ENCODE data around the gene NEK1. TPM values are rescaled to one million over a fixed set of nuclear protein-coding genes. Genes with fewer than 3 reads are reported as not detected.
A peak's percentile ranks its signal among the peaks of the same experiment; 100 is the strongest.

NEK1 gene
- total and polyA plus RNA-seq, 8 donors: 2.1 to 8.3 (median 4.1) TPM

DNA sequence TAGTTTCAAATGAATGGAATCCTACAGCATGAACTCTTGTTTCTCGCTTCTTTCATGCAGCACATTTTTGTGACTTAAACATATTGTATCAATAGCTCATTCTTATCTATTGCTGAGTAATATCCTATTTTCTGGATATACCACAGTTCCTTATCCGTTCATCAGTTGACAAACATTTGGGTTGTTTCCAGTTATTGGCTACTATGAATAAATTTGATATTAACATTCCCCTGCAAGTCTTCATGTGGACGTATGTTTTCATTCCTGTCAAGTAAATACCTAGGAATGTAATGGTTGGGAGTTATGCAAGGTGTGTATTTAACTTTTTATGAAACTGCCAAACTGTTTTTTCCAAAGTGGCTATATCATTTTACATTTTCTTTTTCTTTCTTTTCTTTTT is 227.6 kb downstream of the NEK1 start:
- TF ChIP-seq, protein P1, sequence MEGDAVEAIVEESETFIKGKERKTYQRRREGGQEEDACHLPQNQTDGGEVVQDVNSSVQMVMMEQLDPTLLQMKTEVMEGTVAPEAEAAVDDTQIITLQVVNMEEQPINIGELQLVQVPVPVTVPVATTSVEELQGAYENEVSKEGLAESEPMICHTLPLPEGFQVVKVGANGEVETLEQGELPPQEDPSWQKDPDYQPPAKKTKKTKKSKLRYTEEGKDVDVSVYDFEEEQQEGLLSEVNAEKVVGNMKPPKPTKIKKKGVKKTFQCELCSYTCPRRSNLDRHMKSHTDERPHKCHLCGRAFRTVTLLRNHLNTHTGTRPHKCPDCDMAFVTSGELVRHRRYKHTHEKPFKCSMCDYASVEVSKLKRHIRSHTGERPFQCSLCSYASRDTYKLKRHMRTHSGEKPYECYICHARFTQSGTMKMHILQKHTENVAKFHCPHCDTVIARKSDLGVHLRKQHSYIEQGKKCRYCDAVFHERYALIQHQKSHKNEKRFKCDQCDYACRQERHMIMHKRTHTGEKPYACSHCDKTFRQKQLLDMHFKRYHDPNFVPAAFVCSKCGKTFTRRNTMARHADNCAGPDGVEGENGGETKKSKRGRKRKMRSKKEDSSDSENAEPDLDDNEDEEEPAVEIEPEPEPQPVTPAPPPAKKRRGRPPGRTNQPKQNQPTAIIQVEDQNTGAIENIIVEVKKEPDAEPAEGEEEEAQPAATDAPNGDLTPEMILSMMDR (IDR thresholded peaks at IDR 0.05): no peak
- FAIRE-seq: no peak

DNA sequence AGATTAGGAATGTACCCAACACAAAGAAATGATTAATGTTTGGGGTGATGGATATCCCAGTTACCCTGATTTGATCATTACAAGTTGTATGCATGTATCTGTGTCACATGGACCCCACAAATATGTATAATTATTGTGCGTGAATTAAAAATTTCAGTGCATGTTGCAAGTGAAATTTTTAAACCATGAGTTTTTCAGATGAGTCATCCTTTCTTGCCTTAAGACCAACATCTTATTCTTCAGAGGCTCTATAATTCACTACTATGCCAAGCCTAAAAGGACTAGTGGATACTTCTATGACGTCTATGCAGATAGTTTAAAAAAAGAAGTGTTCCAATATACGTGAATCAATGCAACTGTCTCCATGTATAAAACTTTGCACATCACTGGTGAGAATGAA is 228.7 kb downstream of the NEK1 start:
- intact Hi-C loops (cut with DNase I): no loop called here
- no peak overlapping the region for H3K27ac ChIP-seq
- H3K4me1 ChIP-seq: no peaks in the 10 kb centered on the region
- no peaks in the 10 kb centered on the region for H3K9me3 ChIP-seq
- FAIRE-seq (no peak), DNase-seq (no peak), ATAC-seq (peak in 1 of 4 donors; percentile 42)
- H3K4me3 ChIP-seq: no peak overlapping the region
- no peaks in the 10 kb centered on the region for H3K27me3 ChIP-seq
- no peaks in the 10 kb centered on the region for H3K36me3 ChIP-seq
- WGBS, 2 donors: 73 to 82% methylated on average over 3 of the region's 3 CpGs
- TF ChIP-seq, protein P1 (IDR thresholded peaks at IDR 0.05): no peak

More for the DNA sequence above, 227.6 kb downstream of the NEK1 start:
- DNase-seq (no peak), ATAC-seq (no peak)
- Histone ChIP-seq H3K9me3 (no peaks in the 10 kb centered on the region), H3K4me1 (no peaks in the 10 kb centered on the region), H3K36me3 (no peaks in the 10 kb centered on the region), H3K27ac (no peak overlapping the region), H3K4me3 (no peak overlapping the region), H3K27me3 (no peaks in the 10 kb centered on the region)
- intact Hi-C loops (cut with DNase I): no loop called here
- 61 to 69% methylated on average over 3 of the region's 3 CpGs for WGBS, 2 donors

DNA sequence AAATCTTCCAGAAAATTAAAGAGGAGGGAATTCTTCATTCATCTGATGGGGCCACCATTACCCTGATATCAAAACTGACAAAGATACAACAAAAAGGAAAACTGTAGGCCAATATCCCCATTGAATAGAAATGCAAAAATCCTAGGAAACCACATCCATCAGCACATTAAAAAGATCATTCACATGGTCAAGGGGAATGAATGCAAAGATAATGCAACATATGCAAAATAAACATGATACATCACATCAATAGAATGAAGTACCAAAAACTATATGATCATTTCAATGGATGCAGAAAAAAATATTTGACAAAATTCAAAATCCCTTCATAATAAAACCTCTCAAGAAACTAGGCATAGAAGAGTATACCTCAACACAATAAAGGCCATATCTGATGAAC is 232.7 kb downstream of the NEK1 start:
- H3K27me3 ChIP-seq: no peaks in the 10 kb centered on the region
- TF ChIP-seq, protein P1 (IDR thresholded peaks at IDR 0.05): no peak
- no peaks in the 10 kb centered on the region for H3K4me1 ChIP-seq
- H3K36me3 ChIP-seq: no peaks in the 10 kb centered on the region
- H3K27ac ChIP-seq: no peak overlapping the region
- DNase-seq (no peak), ATAC-seq (no peak), FAIRE-seq (no peak)
- intact Hi-C loops (cut with DNase I): no loop called here
- H3K4me3 ChIP-seq: no peak overlapping the region
- no peaks in the 10 kb centered on the region for H3K9me3 ChIP-seq

DNA sequence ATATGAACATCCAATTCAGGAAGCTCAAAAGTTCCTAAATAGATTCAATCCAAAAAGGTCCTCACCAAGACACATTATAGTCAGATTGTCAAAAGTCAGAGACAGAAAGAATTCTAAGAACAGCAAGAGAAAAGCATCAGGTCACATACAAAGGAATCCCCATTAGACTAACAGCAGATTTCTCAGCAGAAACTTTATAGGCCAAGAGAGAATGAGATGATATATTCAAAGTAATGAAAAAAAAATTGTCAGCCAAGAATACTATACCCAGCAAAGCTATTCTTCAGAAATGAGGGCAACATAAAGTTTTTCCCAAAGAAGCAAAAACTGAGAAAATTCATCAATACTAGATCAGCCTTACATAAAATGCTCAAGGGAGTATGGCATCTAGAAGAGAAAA is 235.0 kb downstream of the NEK1 start:
- Histone ChIP-seq H3K4me3 (no peak overlapping the region), H3K4me1 (no peaks in the 10 kb centered on the region), H3K27ac (no peak overlapping the region), H3K9me3 (no peaks in the 10 kb centered on the region), H3K36me3 (no peaks in the 10 kb centered on the region), H3K27me3 (no peaks in the 10 kb centered on the region)
- TF ChIP-seq, protein P1 (IDR thresholded peaks at IDR 0.05): no peak
- ATAC-seq (no peak), DNase-seq (no peak), FAIRE-seq (no peak)
- intact Hi-C loops (cut with DNase I): no loop called here

DNA sequence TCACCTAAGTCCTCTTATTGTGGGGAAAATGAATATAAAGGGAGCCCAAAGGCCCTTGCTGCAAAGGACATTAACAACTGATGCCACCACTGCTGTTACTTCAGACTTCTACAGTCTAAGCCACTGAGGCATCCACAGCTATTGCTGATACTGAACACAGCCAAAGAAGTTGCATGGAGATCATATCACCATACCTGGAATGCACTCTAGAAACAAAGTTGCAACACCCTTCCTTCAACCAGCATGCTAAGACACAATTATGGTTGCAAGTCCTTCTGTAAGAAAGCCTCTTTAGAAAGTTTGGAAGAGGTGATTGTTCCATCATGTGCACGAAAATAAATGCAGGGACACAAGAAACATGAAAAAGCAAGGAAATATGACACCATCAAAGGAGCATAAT is 236.0 kb downstream of the NEK1 start:
- H3K27me3 ChIP-seq: no peaks in the 10 kb centered on the region
- intact Hi-C loops (cut with DNase I): no loop called here
- no peak for ATAC-seq
- DNase-seq: no peak
- no peaks in the 10 kb centered on the region for H3K36me3 ChIP-seq
- H3K4me1 ChIP-seq: no peaks in the 10 kb centered on the region
- no peak for FAIRE-seq
- 65 to 75% methylated on average over 1 of the region's 1 CpG for WGBS, 2 donors
- H3K27ac ChIP-seq: no peak overlapping the region
- no peak overlapping the region for H3K4me3 ChIP-seq
- H3K9me3 ChIP-seq: no peaks in the 10 kb centered on the region
- TF ChIP-seq, protein P1 (IDR thresholded peaks at IDR 0.05): no peak

Measured in pancreas (tissue), 10 donors.